ENCODE results near the gene CDC45. TPM values are rescaled to one million over a fixed set of nuclear protein-coding genes. Genes with fewer than 3 reads are reported as not detected.

Gene CDC45
- total RNA-seq, 4 donors from 2014 or later = 3.4 to 16.7 (median 9.1) TPM

- 79 to 86% methylated on average over 2 of the region's 2 CpGs for WGBS, 2 donors
- Histone ChIP-seq H3K4me3 (no peak overlapping the region), H3K4me1 (no peaks in the 10 kb centered on the region), H3K27me3 (peaks cover 0 to 11% (median 0%) of the 10 kb centered on the region in 4 donors), H3K9me3 (peaks cover 0 to 6% (median 4%) of the 10 kb centered on the region in 3 donors), H3K36me3 (no peaks in the 10 kb centered on the region), H3K27ac (no peak overlapping the region)
- intact Hi-C loops (cut with DNase I) = no loop called here
- TF ChIP-seq POLR2A (IDR thresholded peaks at IDR 0.05) (no peak), CTCF (IDR thresholded peaks at IDR 0.05) (no peak)
- no peak for DNase-seq
Observed at GRCh38 chr22:19553201-19553600, 73.5 kb downstream of the CDC45 start.

GRCh38 chr22:19554834-19555404 lies 75.2 kb downstream of the CDC45 start:
- peaks cover 0 to 8% (median 0%) of the 10 kb centered on the region in 3 donors for H3K4me1 ChIP-seq
- peaks cover 0 to 11% (median 0%) of the 10 kb centered on the region in 4 donors for H3K27me3 ChIP-seq
- TF ChIP-seq POLR2A (IDR thresholded peaks at IDR 0.05) (no peak), CTCF (IDR thresholded peaks at IDR 0.05) (no peak)
- no peak overlapping the region for H3K4me3 ChIP-seq
- 70 to 76% methylated on average over 10 to 11 of the region's 12 CpGs for WGBS, 2 donors
- intact Hi-C loops (cut with DNase I) = no loop called here
- no peak overlapping the region for H3K27ac ChIP-seq
- no peaks in the 10 kb centered on the region for H3K36me3 ChIP-seq
- no peak for DNase-seq
- peaks cover 0 to 6% (median 4%) of the 10 kb centered on the region in 3 donors for H3K9me3 ChIP-seq

- Histone ChIP-seq H3K27me3 (peaks cover 0 to 11% (median 0%) of the 10 kb centered on the region in 4 donors), H3K36me3 (no peaks in the 10 kb centered on the region), H3K4me3 (no peak overlapping the region), H3K27ac (no peak overlapping the region), H3K4me1 (peaks cover 0 to 8% (median 0%) of the 10 kb centered on the region in 3 donors), H3K9me3 (peaks cover 0 to 6% (median 4%) of the 10 kb centered on the region in 3 donors)
- DNase-seq = no peak
- intact Hi-C loops (cut with DNase I) = no loop called here
- 76 to 88% methylated on average over 3 to 4 of the region's 6 CpGs for WGBS, 2 donors
- TF ChIP-seq CTCF (IDR thresholded peaks at IDR 0.05) (no peak), POLR2A (IDR thresholded peaks at IDR 0.05) (no peak)
Observed at GRCh38 chr22:19555651-19556050, 75.9 kb downstream of the CDC45 start.

GRCh38 chr22:19556963-19557545 lies 77.3 kb downstream of the CDC45 start:
- peaks cover 0 to 8% (median 0%) of the 10 kb centered on the region in 3 donors for H3K4me1 ChIP-seq
- H3K27me3 ChIP-seq = peaks cover 0 to 11% (median 0%) of the 10 kb centered on the region in 4 donors
- H3K4me3 ChIP-seq = no peak overlapping the region
- 84 to 90% methylated on average over 10 of the region's 10 CpGs for WGBS, 2 donors
- H3K36me3 ChIP-seq = no peaks in the 10 kb centered on the region
- no peak for DNase-seq
- TF ChIP-seq POLR2A (IDR thresholded peaks at IDR 0.05) = no peak
- TF ChIP-seq CTCF (IDR thresholded peaks at IDR 0.05) = no peak
- no peak overlapping the region for H3K27ac ChIP-seq
- intact Hi-C loops (cut with DNase I) = no loop called here
- H3K9me3 ChIP-seq = peaks cover 0 to 6% (median 4%) of the 10 kb centered on the region in 3 donors

GRCh38 chr22:19559324-19559811 lies 79.6 kb downstream of the CDC45 start:
- peak in 1 of 6 experiments; percentile 47 for TF ChIP-seq CTCF (IDR thresholded peaks at IDR 0.05)
- TF ChIP-seq POLR2A (IDR thresholded peaks at IDR 0.05) = no peak
- H3K9me3 ChIP-seq = no peaks in the 10 kb centered on the region
- no peak overlapping the region for H3K4me3 ChIP-seq
- H3K4me1 ChIP-seq = peaks cover 0 to 8% (median 0%) of the 10 kb centered on the region in 3 donors
- intact Hi-C loops (cut with DNase I) = no loop called here
- H3K27me3 ChIP-seq = peaks cover 0 to 11% (median 0%) of the 10 kb centered on the region in 4 donors
- no peak overlapping the region for H3K27ac ChIP-seq
- no peaks in the 10 kb centered on the region for H3K36me3 ChIP-seq
- no peak for DNase-seq
- WGBS, 2 donors = 39 to 54% methylated on average over 6 of the region's 9 CpGs
